ENCODE results near the gene EME2.

The EME2 gene

GRCh38 chr16:1779741-1780676 is 7.4 kb downstream of the EME2 start:
- no peak for DNase-seq

- DNase-seq, result no peak
Measured at GRCh38 chr16:1780677-1781072, 8.1 kb downstream of the EME2 start.

GRCh38 chr16:1781254-1781653 is 8.6 kb downstream of the EME2 start:
- no peak for DNase-seq

- no peak for DNase-seq
Measured at GRCh38 chr16:1781758-1782407, 9.3 kb downstream of the EME2 start.

GRCh38 chr16:1782408-1783264 is 10.0 kb downstream of the EME2 start, which contains the start of the genes NUBP2 and SPSB3:
Gene NUBP2, plus strand, starts transcription at chr16:1782960. Its CDS starts 61 bp downstream, at chr16:1783021.
Gene SPSB3, minus strand, starts transcription at chr16:1782571. Its CDS starts 1,088 bp downstream, at chr16:1781483.
- peak; percentile 90 to 93 for DNase-seq

GRCh38 chr16:1784977-1785845 is 12.6 kb downstream of the EME2 start:
- DNase-seq, result no peak

- no peak for DNase-seq
Measured at GRCh38 chr16:1785846-1786170, 13.2 kb downstream of the EME2 start.

- no peak for DNase-seq
Measured at GRCh38 chr16:1786242-1787055, 13.8 kb downstream of the EME2 start.

- DNase-seq, result no peak
Measured at GRCh38 chr16:1787056-1787321, 14.4 kb downstream of the EME2 start.

- no peak for DNase-seq
Measured at GRCh38 chr16:1787322-1788094, 14.9 kb downstream of the EME2 start.

- no peak for DNase-seq
Measured at GRCh38 chr16:1788095-1788707, 15.6 kb downstream of the EME2 start.

- DNase-seq, result no peak
Measured at GRCh38 chr16:1788708-1789100, 16.1 kb downstream of the EME2 start.

- DNase-seq, result no peak
Measured at GRCh38 chr16:1789643-1790045, 17.0 kb downstream of the EME2 start.

- DNase-seq, result no peak
Measured at GRCh38 chr16:1790261-1790610, 17.6 kb downstream of the EME2 start.

- DNase-seq, result no peak
Measured at GRCh38 chr16:1790611-1791255, 18.1 kb downstream of the EME2 start.

GRCh38 chr16:1791256-1791942 is 18.8 kb downstream of the EME2 start:
- no peak for DNase-seq

- no peak for DNase-seq
Measured at GRCh38 chr16:1791943-1792812, 19.6 kb downstream of the EME2 start.
